DND-41 (cell line): ENCODE results near the gene CDT1.

Source experiments
- ATAC-seq: fragments of 200-7000 bp; cut with Tn5 transposase; 3 replicates; pipeline ENCODE4 v1.9.1; 2021; ENCODE audit warnings: low read depth; ENCODE audit not compliant: insufficient read depth
- DNase-seq: peaks from one replicate; pipeline ENCODE4 v3.0.0-alpha.2; 2020
- H2AFZ ChIP-seq: 2 replicates; pipeline ENCODE4 v1.6.0; 2012; ENCODE audit warnings: low read depth, low read length
- H3K27ac ChIP-seq: 2 replicates; pipeline ENCODE4 v1.5.1; 2012; ENCODE audit warnings: low read length, inconsistent platforms
- H3K27me3 ChIP-seq: fragments of 200-600 bp; sonication (generic); 2 replicates; pipeline ENCODE4 v1.6.0; 2012; ENCODE audit warnings: low read length, mild to moderate bottlenecking, inconsistent platforms; ENCODE audit not compliant: insufficient read depth, poor library complexity
- H3K36me3 ChIP-seq: 2 replicates; pipeline ENCODE4 v1.5.1; 2012; ENCODE audit warnings: low read length, inconsistent platforms; ENCODE audit not compliant: insufficient read depth
- H3K4me1 ChIP-seq: 2 replicates; pipeline ENCODE4 v1.5.1; 2012; ENCODE audit warnings: mild to moderate bottlenecking, low read length; ENCODE audit not compliant: insufficient read depth
- H3K4me2 ChIP-seq: 2 replicates; pipeline ENCODE4 v1.6.0; 2012; ENCODE audit warnings: mild to moderate bottlenecking, moderate library complexity, low read length, inconsistent platforms; ENCODE audit not compliant: insufficient read depth
- H3K4me3 ChIP-seq, 2 experiments: fragments of 200-600 bp in 1 of 2; shearing (Covaris generic) in 1 of 2; 2 replicates each; pipeline ENCODE4 v1.5.1; 2012 to 2016; ENCODE audit warnings: inconsistent platforms in 2 of 2, low read length in 2 of 2, mild to moderate bottlenecking in 2 of 2, low read depth in 1 of 2, moderate library complexity in 1 of 2
- H3K79me2 ChIP-seq: 2 replicates; pipeline ENCODE4 v1.6.0; 2012; ENCODE audit warnings: low read length, inconsistent platforms; ENCODE audit not compliant: insufficient read depth
- H3K9ac ChIP-seq: 2 replicates; pipeline ENCODE4 v1.6.0; 2012; ENCODE audit warnings: low read depth, mild to moderate bottlenecking, inconsistent platforms, low read length, moderate library complexity
- H3K9me3 ChIP-seq: 2 replicates; pipeline ENCODE4 v1.5.1; 2012; ENCODE audit warnings: low read length, moderate library complexity, mild to moderate bottlenecking, inconsistent platforms; ENCODE audit not compliant: insufficient read depth, severe bottlenecking
- H4K20me1 ChIP-seq: 2 replicates; pipeline ENCODE4 v1.6.0; 2012; ENCODE audit warnings: low read length; ENCODE audit not compliant: insufficient read depth
- EZH2 ChIP-seq: IDR thresholded peaks from 3 replicates; pipeline ENCODE4 v1.6.1; 2012; ENCODE audit warnings: borderline replicate concordance, low read depth, mild to moderate bottlenecking, moderate library complexity, low read length, inconsistent platforms; ENCODE audit not compliant: severe bottlenecking
- TF ChIP-seq, protein P1 (sequence below): IDR thresholded peaks from 2 replicates; pipeline ENCODE4 v1.5.1; 2012; ENCODE audit warnings: borderline replicate concordance, low read length, moderate library complexity, mild to moderate bottlenecking; ENCODE audit not compliant: poor library complexity, severe bottlenecking; ENCODE audit errors: extremely low read depth

Gene CDT1

DNA sequence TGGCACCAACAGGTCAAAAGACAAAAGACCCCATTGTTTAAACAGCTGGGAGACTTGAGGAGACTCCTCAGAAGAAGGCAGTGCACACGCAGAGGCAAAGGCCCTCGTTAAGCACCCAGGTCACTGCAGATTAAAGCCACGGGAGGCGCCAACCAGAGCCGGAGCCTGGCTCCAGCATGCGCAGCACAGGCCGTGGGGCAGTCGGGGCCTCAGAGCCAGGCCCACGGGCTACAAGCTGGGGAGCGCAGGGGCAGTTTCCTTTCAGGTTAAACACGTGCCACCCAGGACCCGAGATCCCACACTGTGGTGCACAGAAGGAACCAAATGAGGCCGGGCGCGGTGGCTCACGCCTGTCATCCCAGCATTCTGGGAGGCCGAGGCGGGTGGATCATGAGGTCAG lies 27.8 kb upstream of the CDT1 start:
- Histone ChIP-seq H3K79me2 (peaks cover 95% of the 10 kb centered on the region), H4K20me1 (peaks cover 89% of the 10 kb centered on the region), H3K4me2 (no peak overlapping the region), H3K27me3 (no peaks in the 10 kb centered on the region), H3K9me3 (no peaks in the 10 kb centered on the region), H3K36me3 (peaks cover 21% of the 10 kb centered on the region), H3K4me1 (peaks cover 7% of the 10 kb centered on the region), H3K4me3 (no peak overlapping the region), H3K27ac (no peak overlapping the region), H3K9ac (no peak overlapping the region), H2AFZ (no peak overlapping the region)
- no peak for DNase-seq
- TF ChIP-seq EZH2, result no peak
- TF ChIP-seq, protein P1, sequence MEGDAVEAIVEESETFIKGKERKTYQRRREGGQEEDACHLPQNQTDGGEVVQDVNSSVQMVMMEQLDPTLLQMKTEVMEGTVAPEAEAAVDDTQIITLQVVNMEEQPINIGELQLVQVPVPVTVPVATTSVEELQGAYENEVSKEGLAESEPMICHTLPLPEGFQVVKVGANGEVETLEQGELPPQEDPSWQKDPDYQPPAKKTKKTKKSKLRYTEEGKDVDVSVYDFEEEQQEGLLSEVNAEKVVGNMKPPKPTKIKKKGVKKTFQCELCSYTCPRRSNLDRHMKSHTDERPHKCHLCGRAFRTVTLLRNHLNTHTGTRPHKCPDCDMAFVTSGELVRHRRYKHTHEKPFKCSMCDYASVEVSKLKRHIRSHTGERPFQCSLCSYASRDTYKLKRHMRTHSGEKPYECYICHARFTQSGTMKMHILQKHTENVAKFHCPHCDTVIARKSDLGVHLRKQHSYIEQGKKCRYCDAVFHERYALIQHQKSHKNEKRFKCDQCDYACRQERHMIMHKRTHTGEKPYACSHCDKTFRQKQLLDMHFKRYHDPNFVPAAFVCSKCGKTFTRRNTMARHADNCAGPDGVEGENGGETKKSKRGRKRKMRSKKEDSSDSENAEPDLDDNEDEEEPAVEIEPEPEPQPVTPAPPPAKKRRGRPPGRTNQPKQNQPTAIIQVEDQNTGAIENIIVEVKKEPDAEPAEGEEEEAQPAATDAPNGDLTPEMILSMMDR, result no peak
- ATAC-seq, result no peak

DNA sequence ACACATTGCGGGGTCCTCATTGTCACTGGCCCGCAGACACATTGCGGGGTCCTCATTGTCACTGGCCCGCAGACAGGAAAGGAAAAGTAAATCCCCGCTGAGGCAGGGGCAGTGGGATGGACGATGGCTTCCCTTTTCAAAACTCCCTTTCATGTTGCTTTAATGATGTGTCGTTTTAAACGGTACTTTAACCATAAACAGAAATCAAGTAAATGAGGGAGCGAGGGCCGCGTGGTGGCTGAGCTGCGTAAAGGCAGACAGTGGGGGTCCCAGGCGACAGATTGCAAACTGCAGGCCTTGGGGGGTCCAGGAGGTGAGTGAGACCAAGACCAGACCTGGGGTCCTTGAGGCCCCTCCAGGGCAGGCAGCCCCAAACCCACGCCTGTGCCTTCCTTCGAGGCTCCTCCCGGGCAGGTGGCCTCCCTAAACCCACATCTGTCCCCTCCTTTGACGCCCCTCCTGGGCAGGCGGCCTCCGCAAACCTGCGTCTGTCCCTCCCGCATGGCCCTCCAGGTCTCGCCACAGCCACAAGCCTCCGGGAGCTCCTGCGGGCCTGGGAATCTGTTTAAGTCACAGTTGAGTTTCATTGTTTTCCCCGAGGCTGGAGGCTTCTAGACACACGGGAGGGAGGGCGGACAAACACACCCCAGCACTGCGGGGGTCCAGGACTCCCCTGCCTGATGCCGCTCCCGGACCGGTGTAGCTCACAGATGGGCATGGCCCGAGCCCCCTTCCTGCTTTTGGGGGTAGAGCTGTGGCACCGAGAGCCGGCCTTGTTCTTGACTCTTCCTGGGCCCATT lies 25.9 kb upstream of the CDT1 start:
- H3K27me3 ChIP-seq, result no peaks in the 10 kb centered on the region
- H3K4me3 ChIP-seq, result no peak overlapping the region
- peaks cover 94% of the 10 kb centered on the region for H4K20me1 ChIP-seq
- H3K36me3 ChIP-seq, result peaks cover 16% of the 10 kb centered on the region
- no peak overlapping the region for H3K9ac ChIP-seq
- TF ChIP-seq, protein P1, result no peak
- TF ChIP-seq EZH2, result no peak
- no peaks in the 10 kb centered on the region for H3K9me3 ChIP-seq
- peaks cover 26% of the 10 kb centered on the region for H3K4me1 ChIP-seq
- ATAC-seq (no peak), DNase-seq (no peak)
- H3K79me2 ChIP-seq, result peaks cover 98% of the 10 kb centered on the region
- H3K4me2 ChIP-seq, result no peak overlapping the region
- H2AFZ ChIP-seq, result no peak overlapping the region
- H3K27ac ChIP-seq, result no peak overlapping the region

- peaks cover 90% of the 10 kb centered on the region for H4K20me1 ChIP-seq
- H3K9ac ChIP-seq, result no peak overlapping the region
- no peaks in the 10 kb centered on the region for H3K27me3 ChIP-seq
- peaks cover 98% of the 10 kb centered on the region for H3K79me2 ChIP-seq
- H3K4me2 ChIP-seq, result no peak overlapping the region
- peaks cover 31% of the 10 kb centered on the region for H3K4me1 ChIP-seq
- H3K9me3 ChIP-seq, result no peaks in the 10 kb centered on the region
- H2AFZ ChIP-seq, result no peak overlapping the region
- TF ChIP-seq EZH2, result no peak
- TF ChIP-seq, protein P1, result no peak
- no peak for DNase-seq
- peaks cover 16% of the 10 kb centered on the region for H3K36me3 ChIP-seq
- no peak overlapping the region for H3K4me3 ChIP-seq
- no peak overlapping the region for H3K27ac ChIP-seq
- no peak for ATAC-seq
Observed at GRCh38 chr16:88778271-88778525, 25.4 kb upstream of the CDT1 start.

DNA sequence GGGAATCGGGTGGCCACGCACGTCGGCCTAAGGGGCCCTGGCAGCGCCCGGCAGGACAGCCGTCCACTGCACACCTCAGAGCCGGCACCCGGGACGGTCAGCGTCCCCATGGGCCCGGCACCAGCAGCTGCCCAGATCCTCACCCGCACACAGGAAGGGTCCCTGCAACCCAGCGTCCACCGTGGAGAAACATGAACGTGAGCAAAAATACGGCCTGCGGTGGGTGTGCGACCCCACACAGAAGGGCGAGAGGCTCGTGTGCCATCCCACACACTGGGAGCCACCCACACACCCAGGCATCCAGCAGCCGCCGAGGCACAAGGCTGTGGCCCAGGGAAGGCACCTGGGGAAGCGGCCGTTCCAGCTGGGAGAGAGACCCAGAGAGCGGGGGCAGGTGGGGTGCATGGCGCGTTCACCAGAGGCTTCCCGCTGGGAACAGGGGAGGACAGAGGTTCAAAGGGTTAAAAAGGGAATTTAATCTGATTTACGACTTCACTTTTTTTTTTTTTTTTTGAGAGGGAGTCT lies 25.0 kb upstream of the CDT1 start:
- H3K27ac ChIP-seq, result no peak overlapping the region
- no peak for DNase-seq
- peaks cover 98% of the 10 kb centered on the region for H3K79me2 ChIP-seq

More for the DNA sequence above, 25.0 kb upstream of the CDT1 start:
- Histone ChIP-seq H3K4me3 (no peak overlapping the region), H3K27me3 (no peaks in the 10 kb centered on the region), H2AFZ (no peak overlapping the region), H3K9me3 (no peaks in the 10 kb centered on the region), H3K9ac (no peak overlapping the region), H3K36me3 (peaks cover 16% of the 10 kb centered on the region), H3K4me2 (no peak overlapping the region), H4K20me1 (peaks cover 89% of the 10 kb centered on the region), H3K4me1 (peaks cover 35% of the 10 kb centered on the region)
- ATAC-seq, result no peak
- TF ChIP-seq, protein P1, result no peak
- no peak for TF ChIP-seq EZH2
